HepG2 (cell line): ENCODE data around the gene NSL1. TPM values are rescaled to one million over a fixed set of nuclear protein-coding genes. Genes with fewer than 3 reads are reported as not detected.

Experiments
- ATAC-seq: fragments of 200-7000 bp; cut with Tn5 transposase; 3 replicates; pipeline ENCODE4 v1.9.1; 2020; ENCODE audit warnings: mild to moderate bottlenecking, moderate library complexity
- BruUV-seq: library from RNA; stranded (reverse); fragments of 400-500 nt; replicated peaks from 2 replicates; lab custom pipeline; 2021; lab: Mats Ljungman, UMichigan
- CTCF ChIA-PET: fragments of 300-600 bp; formaldehyde crosslinking; extraction: SDS; loops from one replicate; lab custom pipeline; 2021; ENCODE audit warnings: low total read pairs, inconsistent platforms, low intra/inter-chr PET ratio; lab: Yijun Ruan, JAX
- POLR2A ChIA-PET: fragments of 350-600 bp; sonication (Branson Sonifier 250); formaldehyde crosslinking; loops from one replicate; lab custom pipeline; 2020; ENCODE audit warnings: antibody characterized with exemption, inconsistent platforms; lab: Yijun Ruan, JAX
- DNase-seq: peaks from one replicate; pipeline ENCODE4 v3.0.0-alpha.2; 2015; ENCODE audit warnings: low spot score
- FAIRE-seq: peaks from 3 replicates; lab custom pipeline; 2011; peaks lifted over from hg19 to GRCh38; lab: Jason Lieb, UNC
- H2AFZ ChIP-seq: one replicate; pipeline ENCODE4 v1.6.1; 2011; ENCODE audit warnings: low read length, inconsistent platforms
- H3K27ac ChIP-seq: fragments of 300-600 bp; 3 replicates; pipeline ENCODE4 v1.8.0; 2011; ENCODE audit warnings: mixed run types, mild to moderate bottlenecking, mixed read lengths, low read length, inconsistent platforms; ENCODE audit not compliant: insufficient read depth; ENCODE audit errors: extremely low read length
- H3K27me3 ChIP-seq, 2 experiments: fragments of 200-600 bp in 1 of 2; 2 replicates in 1 of 2; 3 replicates in 1 of 2; pipeline versions ENCODE4 v1.6.0 to v1.8.0; 2011; ENCODE audit warnings: low read length in 2 of 2, mild to moderate bottlenecking in 2 of 2, moderate library complexity in 2 of 2, inconsistent platforms in 1 of 2; ENCODE audit not compliant: insufficient read depth in 2 of 2, control insufficient read depth in 1 of 2
- H3K36me3 ChIP-seq, 2 experiments: fragments of 200-600 bp in 1 of 2; replicated peaks in 1 of 2; 2 replicates in 1 of 2; 3 replicates in 1 of 2; pipeline versions ENCODE4 v1.5.1 to v1.8.0; 2011; ENCODE audit warnings: low read length in 2 of 2, inconsistent platforms in 1 of 2; ENCODE audit not compliant: insufficient read depth in 2 of 2, control insufficient read depth in 1 of 2
- H3K4me1 ChIP-seq: 2 replicates; pipeline ENCODE4 v1.5.1; 2012; ENCODE audit warnings: low read length, inconsistent platforms; ENCODE audit not compliant: insufficient read depth
- H3K4me2 ChIP-seq: 2 replicates; pipeline ENCODE4 v1.6.0; 2011; ENCODE audit warnings: low read depth, low read length, inconsistent platforms
- H3K4me3 ChIP-seq, 3 experiments: fragments of 200-600 bp in 1 of 3; sonication (generic), shearing (Covaris generic) in 1 of 3; replicated peaks in 1 of 3; 2 replicates each; pipeline ENCODE4 v1.5.1; 2011 to 2016; ENCODE audit warnings: low read length in 3 of 3, inconsistent platforms in 2 of 3, low read depth in 2 of 3, mild to moderate bottlenecking in 2 of 3, control low read depth in 1 of 3, mixed read lengths in 1 of 3; ENCODE audit not compliant: insufficient read depth in 1 of 3
- H3K79me2 ChIP-seq: one replicate; pipeline ENCODE4 v1.6.1; 2011; ENCODE audit warnings: low read length, inconsistent platforms; ENCODE audit not compliant: insufficient read depth
- H3K9ac ChIP-seq: 2 replicates; pipeline ENCODE4 v1.6.0; 2011; ENCODE audit warnings: mild to moderate bottlenecking, low read depth, low read length, inconsistent platforms; ENCODE audit not compliant: insufficient read depth
- H3K9me3 ChIP-seq: 2 replicates; pipeline ENCODE4 v1.5.1; 2012; ENCODE audit warnings: mild to moderate bottlenecking, low read length
- H4K20me1 ChIP-seq: 2 replicates; pipeline ENCODE4 v1.6.0; 2011; ENCODE audit warnings: inconsistent platforms, mild to moderate bottlenecking, low read length, moderate library complexity; ENCODE audit not compliant: insufficient read depth
- ETV5 ChIP-seq: IDR thresholded peaks from 2 replicates; pipeline ENCODE4 v1.6.1; 2018; ENCODE audit warnings: missing biosample characterization, missing genetic modification reagents, inconsistent platforms, borderline replicate concordance
- FLYWCH1 ChIP-seq: sonication (generic); formaldehyde crosslinking; IDR thresholded peaks from 2 replicates; pipeline ENCODE4 v1.8.1; 2023; ENCODE audit warnings: mild to moderate bottlenecking, missing genetic modification reagents
- KDM4B ChIP-seq: sonication (generic); formaldehyde crosslinking; IDR thresholded peaks from 2 replicates; pipeline ENCODE4 v1.4.0; 2020; ENCODE audit warnings: missing genetic modification reagents
- MED13 ChIP-seq: sonication (generic); formaldehyde crosslinking; IDR thresholded peaks from 2 replicates; pipeline ENCODE4 v1.5.0; 2020; ENCODE audit warnings: missing genetic modification reagents
- POLR2AphosphoS2 ChIP-seq: IDR thresholded peaks from 2 replicates; pipeline ENCODE4 v1.6.1; 2011; ENCODE audit warnings: low read depth, low read length, improper control_type of control experiment
- RFX1 ChIP-seq: fragments of 450-650 bp; IDR thresholded peaks from 2 replicates; pipeline ENCODE4 v1.6.1; 2017
- RFXAP ChIP-seq: sonication (generic); formaldehyde crosslinking; IDR thresholded peaks from 2 replicates; pipeline ENCODE4 v1.4.0; 2020; ENCODE audit warnings: missing genetic modification reagents, borderline replicate concordance
- ZNF460 ChIP-seq: sonication (generic); formaldehyde crosslinking; IDR thresholded peaks from 2 replicates; pipeline ENCODE4 v1.5.1; 2020; ENCODE audit warnings: missing genetic modification reagents, mild to moderate bottlenecking, borderline replicate concordance
- ZNF776 ChIP-seq: sonication (generic); formaldehyde crosslinking; IDR thresholded peaks from 2 replicates; pipeline ENCODE4 v1.4.0; 2020; ENCODE audit warnings: mild to moderate bottlenecking, missing genetic modification reagents
- ZNF883 ChIP-seq: sonication (generic); formaldehyde crosslinking; IDR thresholded peaks from 2 replicates; pipeline ENCODE4 v1.5.1; 2020; ENCODE audit warnings: mild to moderate bottlenecking, missing genetic modification reagents; ENCODE audit errors: not compliant biosample characterization
- WGBS: methylation state at CpG from one replicate; pipeline ENCODE4 v1.1.6; 2017; ENCODE audit warnings: low lambda C conversion rate; 5-methylcytosine and 5-hydroxymethylcytosine counted together
- in situ Hi-C: cut with HindIII; loops from 2 replicates; pipeline ENCODE4 v1.10.0; 2017; ENCODE audit warnings: low pct_unique_long_range_greater_than_20kb; ENCODE audit not compliant: extremely low pct_ligation_motif_present
- intact Hi-C: fragments of 100-400 bp; cut with micrococcal nuclease; formaldehyde crosslinking; loops from one replicate; pipeline ENCODE4 v1.10.0; 2022; ENCODE audit not compliant: unreplicated experiment
- polyA plus RNA-seq, 8 experiments: library from polyadenylated mRNA; depleted of rRNA in 3 of 8; stranded (reverse) in 7 of 8; unstranded in 1 of 8; fragments of >200 nt; fragmentation: Illumina TruSeq in 4 of 8; extraction: Trizol in 4 of 8; gene quantifications; 2 replicates each; pipeline versions ENCODE4 v1.2.1 to v1.2.3, GENCODE V29; 2011 to 2016; ENCODE audit warnings: low read depth in 4 of 8, missing spikeins in 1 of 8, mixed read lengths in 1 of 8; ENCODE audit not compliant: insufficient read depth in 1 of 8
- total RNA-seq, 5 experiments: library from RNA; depleted of rRNA; stranded (reverse); fragments of >200 nt; fragmentation: Illumina TruSeq; extraction: Trizol; gene quantifications; 2 replicates each; pipeline ENCODE4 v1.2.3, GENCODE V29; 2016; ENCODE audit warnings: low read depth in 1 of 5
- TF ChIP-seq, protein P1 (sequence below): IDR thresholded peaks from 2 replicates; pipeline ENCODE4 v1.6.1; 2016; ENCODE audit warnings: low read depth
- TF ChIP-seq, protein P2 (sequence below): IDR thresholded peaks from 2 replicates; pipeline ENCODE4 v1.6.1; 2016; ENCODE audit warnings: low read depth, missing genetic modification reagents, missing compliant biosample characterization

Gene NSL1
- total and polyA plus RNA-seq, 2 of the 13 experiments (the other 11 are each of a cell fraction or from before 2014, with no cell fraction given): 34.5 to 77.4 TPM

DNA sequence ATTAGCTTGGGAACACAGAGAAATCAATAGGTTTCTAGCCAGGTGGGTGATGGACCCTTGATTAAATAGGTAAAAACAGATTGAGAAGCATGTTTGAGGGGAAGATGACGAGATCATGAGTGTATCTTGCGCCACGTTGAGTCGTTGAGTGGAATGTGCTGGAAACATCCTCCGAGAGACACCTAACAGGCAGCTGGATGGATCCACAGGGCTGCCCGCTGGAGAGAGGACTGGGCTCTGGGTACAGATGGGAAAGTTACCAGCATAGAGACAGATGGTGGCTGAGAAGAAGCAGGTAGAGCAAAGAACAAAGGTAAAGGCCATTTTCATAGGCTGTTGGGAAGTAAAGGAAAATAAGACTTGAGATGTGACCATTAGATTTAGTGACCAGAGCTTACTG lies 107.5 kb downstream of the NSL1 start:
- POLR2A ChIA-PET: no interaction called here
- Histone ChIP-seq H3K36me3 (no peaks in the 10 kb centered on the region), H3K9me3 (no peaks in the 10 kb centered on the region), H3K4me3 (no peak overlapping the region), H4K20me1 (no peaks in the 10 kb centered on the region), H2AFZ (no peak overlapping the region), H3K27ac (no peak overlapping the region), H3K4me1 (peaks cover 7% of the 10 kb centered on the region), H3K79me2 (no peaks in the 10 kb centered on the region), H3K9ac (no peak overlapping the region), H3K27me3 (peaks cover 0 to 59% of the 10 kb centered on the region in 2 experiments; a peak in 4 of 5 replicates), H3K4me2 (no peak overlapping the region)
- WGBS: 45% methylated on average over 6 of the region's 6 CpGs
- in situ Hi-C loops: no loop called here
- TF ChIP-seq POLR2AphosphoS2: no peak
- TF ChIP-seq RFX1: no peak
- TF ChIP-seq, protein P1, sequence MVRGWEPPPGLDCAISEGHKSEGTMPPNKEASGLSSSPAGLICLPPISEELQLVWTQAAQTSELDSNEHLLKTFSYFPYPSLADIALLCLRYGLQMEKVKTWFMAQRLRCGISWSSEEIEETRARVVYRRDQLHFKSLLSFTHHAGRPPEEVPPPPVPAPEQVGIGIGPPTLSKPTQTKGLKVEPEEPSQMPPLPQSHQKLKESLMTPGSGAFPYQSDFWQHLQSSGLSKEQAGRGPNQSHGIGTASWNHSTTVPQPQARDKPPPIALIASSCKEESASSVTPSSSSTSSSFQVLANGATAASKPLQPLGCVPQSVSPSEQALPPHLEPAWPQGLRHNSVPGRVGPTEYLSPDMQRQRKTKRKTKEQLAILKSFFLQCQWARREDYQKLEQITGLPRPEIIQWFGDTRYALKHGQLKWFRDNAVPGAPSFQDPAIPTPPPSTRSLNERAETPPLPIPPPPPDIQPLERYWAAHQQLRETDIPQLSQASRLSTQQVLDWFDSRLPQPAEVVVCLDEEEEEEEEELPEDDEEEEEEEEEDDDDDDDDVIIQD (CRISPR knock-in tag): no peak
- TF ChIP-seq, protein P2, sequence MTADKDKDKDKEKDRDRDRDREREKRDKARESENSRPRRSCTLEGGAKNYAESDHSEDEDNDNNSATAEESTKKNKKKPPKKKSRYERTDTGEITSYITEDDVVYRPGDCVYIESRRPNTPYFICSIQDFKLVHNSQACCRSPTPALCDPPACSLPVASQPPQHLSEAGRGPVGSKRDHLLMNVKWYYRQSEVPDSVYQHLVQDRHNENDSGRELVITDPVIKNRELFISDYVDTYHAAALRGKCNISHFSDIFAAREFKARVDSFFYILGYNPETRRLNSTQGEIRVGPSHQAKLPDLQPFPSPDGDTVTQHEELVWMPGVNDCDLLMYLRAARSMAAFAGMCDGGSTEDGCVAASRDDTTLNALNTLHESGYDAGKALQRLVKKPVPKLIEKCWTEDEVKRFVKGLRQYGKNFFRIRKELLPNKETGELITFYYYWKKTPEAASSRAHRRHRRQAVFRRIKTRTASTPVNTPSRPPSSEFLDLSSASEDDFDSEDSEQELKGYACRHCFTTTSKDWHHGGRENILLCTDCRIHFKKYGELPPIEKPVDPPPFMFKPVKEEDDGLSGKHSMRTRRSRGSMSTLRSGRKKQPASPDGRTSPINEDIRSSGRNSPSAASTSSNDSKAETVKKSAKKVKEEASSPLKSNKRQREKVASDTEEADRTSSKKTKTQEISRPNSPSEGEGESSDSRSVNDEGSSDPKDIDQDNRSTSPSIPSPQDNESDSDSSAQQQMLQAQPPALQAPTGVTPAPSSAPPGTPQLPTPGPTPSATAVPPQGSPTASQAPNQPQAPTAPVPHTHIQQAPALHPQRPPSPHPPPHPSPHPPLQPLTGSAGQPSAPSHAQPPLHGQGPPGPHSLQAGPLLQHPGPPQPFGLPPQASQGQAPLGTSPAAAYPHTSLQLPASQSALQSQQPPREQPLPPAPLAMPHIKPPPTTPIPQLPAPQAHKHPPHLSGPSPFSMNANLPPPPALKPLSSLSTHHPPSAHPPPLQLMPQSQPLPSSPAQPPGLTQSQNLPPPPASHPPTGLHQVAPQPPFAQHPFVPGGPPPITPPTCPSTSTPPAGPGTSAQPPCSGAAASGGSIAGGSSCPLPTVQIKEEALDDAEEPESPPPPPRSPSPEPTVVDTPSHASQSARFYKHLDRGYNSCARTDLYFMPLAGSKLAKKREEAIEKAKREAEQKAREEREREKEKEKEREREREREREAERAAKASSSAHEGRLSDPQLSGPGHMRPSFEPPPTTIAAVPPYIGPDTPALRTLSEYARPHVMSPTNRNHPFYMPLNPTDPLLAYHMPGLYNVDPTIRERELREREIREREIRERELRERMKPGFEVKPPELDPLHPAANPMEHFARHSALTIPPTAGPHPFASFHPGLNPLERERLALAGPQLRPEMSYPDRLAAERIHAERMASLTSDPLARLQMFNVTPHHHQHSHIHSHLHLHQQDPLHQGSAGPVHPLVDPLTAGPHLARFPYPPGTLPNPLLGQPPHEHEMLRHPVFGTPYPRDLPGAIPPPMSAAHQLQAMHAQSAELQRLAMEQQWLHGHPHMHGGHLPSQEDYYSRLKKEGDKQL (CRISPR knock-in tag): no peak
- no peak for TF ChIP-seq KDM4B
- TF ChIP-seq MED13 (CRISPR knock-in tag): no peak
- no peak for TF ChIP-seq RFXAP (CRISPR knock-in tag)
- TF ChIP-seq ETV5 (CRISPR knock-in tag): no peak
- TF ChIP-seq ZNF460 (CRISPR knock-in tag): no peak
- no peak for TF ChIP-seq ZNF883 (CRISPR knock-in tag)
- no peak for TF ChIP-seq FLYWCH1
- TF ChIP-seq ZNF776 (CRISPR knock-in tag): no peak
- CTCF ChIA-PET: no interaction called here
- intact Hi-C loops: no loop called here
- FAIRE-seq (no peak), ATAC-seq (no peak), DNase-seq (no peak)
- BruUV-seq: no TSS peak
